T-cell (primary cell): ENCODE results near the gene TOB2. TPM values are rescaled to one million over a fixed set of nuclear protein-coding genes. Genes with fewer than 3 reads are reported as not detected.
"Not testable (repeated sequence)": the region's sequence is repeated elsewhere in the genome, so short reads cannot be mapped to it uniquely, and the experiment has no call there.

Source experiments
- ATAC-seq, 4 experiments: fragments of 200-7000 bp in 3 of 4; fragments of 150-1000 bp in 1 of 4; cut with Tn5 transposase; replicated peaks in 1 of 4; 1 replicate in 3 of 4; 2 replicates in 1 of 4; pipeline ENCODE4 v1.10.0; 2021; ENCODE audit warnings: moderate library complexity in 3 of 4, mild to moderate bottlenecking in 2 of 4, moderate number of reproducible peaks in 1 of 4
- CTCF ChIA-PET, 2 donors: fragments of 300-600 bp; sonication (Branson Sonifier 250); formaldehyde crosslinking; loops; one replicate each; lab custom pipeline; 2022; ENCODE audit warnings: antibody characterized with exemption in 2 of 2; lab: Charles Lee
- POLR2A ChIA-PET, 2 donors: fragments of 300-600 bp; sonication (Branson Sonifier 250); formaldehyde crosslinking; loops; one replicate each; lab custom pipeline; 2022; ENCODE audit warnings: antibody characterized with exemption in 2 of 2; lab: Charles Lee
- DNase-seq, 35 experiments: peaks; one replicate each; pipeline versions ENCODE4 v3.0.0 to v3.0.0-alpha.2; 2013 to 2023
- H3K27ac ChIP-seq: one replicate; pipeline ENCODE4 v1.5.1; 2013; ENCODE audit warnings: low read length
- H3K27me3 ChIP-seq, 2 experiments: replicated peaks in 1 of 2; 1 replicate in 1 of 2; 2 replicates in 1 of 2; pipeline versions ENCODE4 v1.6.1 to v1.7.0; 2013; ENCODE audit warnings: low read length in 1 of 2, mixed read lengths in 1 of 2; ENCODE audit not compliant: control insufficient read depth in 2 of 2, insufficient read depth in 2 of 2; ENCODE audit errors: extremely low read depth in 1 of 2
- H3K36me3 ChIP-seq, 2 donors: 1 replicate in 1 of 2; 2 replicates in 1 of 2; pipeline versions ENCODE4 v1.6.1 to v1.7.0; 2013; ENCODE audit warnings: low read length in 1 of 2; ENCODE audit not compliant: control insufficient read depth in 2 of 2, insufficient read depth in 1 of 2; ENCODE audit errors: extremely low read depth in 1 of 2
- H3K4me1 ChIP-seq, 2 experiments: 1 replicate in 1 of 2; 2 replicates in 1 of 2; pipeline versions ENCODE4 v1.6.1 to v1.7.0; 2013; ENCODE audit warnings: low read length in 2 of 2, mixed read lengths in 1 of 2; ENCODE audit not compliant: insufficient read depth in 2 of 2, control insufficient read depth in 1 of 2; ENCODE audit errors: extremely low read depth in 1 of 2
- H3K4me3 ChIP-seq, 2 donors: 1 replicate in 1 of 2; 2 replicates in 1 of 2; pipeline versions ENCODE4 v1.5.1 to v1.7.0; 2013; ENCODE audit warnings: mild to moderate bottlenecking in 2 of 2, low read length in 1 of 2, moderate library complexity in 1 of 2; ENCODE audit not compliant: control insufficient read depth in 1 of 2; ENCODE audit errors: extremely low read depth in 1 of 2
- H3K9me3 ChIP-seq: 2 replicates; pipeline ENCODE4 v1.7.0; 2013
- H3K27ac Mint-ChIP-seq, 2 donors: one replicate each; pipeline ENCODE4 v1.8.0; 2020 to 2021; ENCODE audit warnings: mild to moderate bottlenecking in 2 of 2, mixed read lengths in 2 of 2
- H3K27me3 Mint-ChIP-seq, 2 donors: one replicate each; pipeline ENCODE4 v1.8.0; 2021 to 2022; ENCODE audit warnings: mixed read lengths in 2 of 2
- H3K36me3 Mint-ChIP-seq: one replicate; pipeline ENCODE4 v1.8.0; 2021; ENCODE audit warnings: mixed read lengths
- H3K4me1 Mint-ChIP-seq, 3 donors: one replicate each; pipeline ENCODE4 v1.8.0; 2020 to 2022; ENCODE audit warnings: mixed read lengths in 3 of 3, mild to moderate bottlenecking in 1 of 3
- H3K4me3 Mint-ChIP-seq, 3 donors: one replicate each; pipeline ENCODE4 v1.8.0; 2020 to 2022; ENCODE audit warnings: mild to moderate bottlenecking in 3 of 3, mixed read lengths in 3 of 3, moderate library complexity in 3 of 3
- H3K9me3 Mint-ChIP-seq, 3 donors: one replicate each; pipeline ENCODE4 v1.8.0; 2020 to 2022; ENCODE audit warnings: mixed read lengths in 3 of 3
- WGBS: methylation state at CpG from one replicate; pipeline ENCODE4 v1.1.5; 2013; ENCODE audit warnings: missing lambda C conversion rate; ENCODE audit not compliant: insufficient coverage; 5-methylcytosine and 5-hydroxymethylcytosine counted together
- total RNA-seq, 35 experiments: library from RNA in 6 of 35; stranded (reverse) in 6 of 35; fragments of 120-200 nt in 1 of 35; gene quantifications; one replicate each; pipeline versions ENCODE4 v1.2.1 to v1.2.4 and lab custom pipeline; 2013 to 2026

The TOB2 gene
- total RNA-seq, 5 donors from 2014 or later (not counting 1 experiment from before 2014, with no cell fraction given): 22.2 to 48.6 (median 37.9) TPM

DNA sequence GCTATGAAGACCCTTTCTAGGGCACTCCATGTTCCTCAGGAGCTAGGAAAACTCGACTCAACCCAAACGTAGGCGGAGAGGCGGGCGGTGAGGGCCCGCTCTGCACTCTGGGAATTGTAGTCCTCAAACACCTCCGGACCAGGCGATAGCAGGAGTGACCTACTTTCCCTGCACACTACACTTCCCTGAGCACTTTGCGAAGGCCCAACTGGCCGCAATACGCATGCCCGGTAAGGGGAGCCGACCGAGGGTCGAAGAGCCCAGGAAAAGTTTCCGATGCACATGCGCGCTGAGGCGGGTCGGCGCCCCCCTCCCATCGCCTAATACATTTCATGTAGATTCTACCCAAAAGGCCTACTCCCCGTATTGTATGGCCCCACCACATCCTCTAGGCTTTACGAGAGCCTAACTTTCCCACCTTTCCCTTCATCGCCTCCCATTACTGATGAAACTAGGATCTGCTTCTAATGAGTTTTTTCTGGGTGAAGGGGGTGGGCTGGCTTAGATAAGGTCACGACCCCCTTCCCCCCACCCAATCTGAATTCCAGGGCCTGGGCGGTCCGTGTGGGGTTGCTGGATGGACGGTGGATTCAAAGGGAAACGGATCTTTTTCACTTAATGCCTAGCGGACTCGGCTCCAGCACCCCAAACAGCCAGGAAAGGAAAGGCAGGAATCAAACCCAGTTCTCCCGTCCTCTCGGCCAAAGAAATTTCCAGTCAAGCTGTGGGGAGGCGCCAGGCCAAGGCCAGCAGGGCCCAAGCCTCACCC is 2.1 kb downstream of the TOB2 start:
- ChIA-PET CTCF (interaction anchor here in 1 of 2 donors (0.6 to 1.2 kb wide), 3 partner anchors 40 to 74 kb away, joined by 3 read pairs; no protein-coding TSS in a partner anchor), POLR2A (interaction anchor here in 1 of 2 donors (0.6 to 2.6 kb wide), 2 partner anchors 24 to 67 kb away, joined by 9 to 25 read pairs; partner anchors contain the start of genes ACO2 and PHF5A)
- Histone ChIP-seq H3K36me3 (no peaks in the 10 kb centered on the region), H3K27ac (peak overlapping the region; percentile 96), H3K27me3 (no peaks in the 10 kb centered on the region), H3K4me3 (peak overlapping the region; percentile 70 to 86), H3K9me3 (no peaks in the 10 kb centered on the region), H3K4me1 (peaks cover 8 to 37% of the 10 kb centered on the region in 2 experiments)
- peaks cover 25 to 41% (median 29%) of the 10 kb centered on the region in 3 donors for H3K4me1 Mint-ChIP-seq
- H3K27ac Mint-ChIP-seq: peak overlapping the region; percentile 93 to 96
- no peaks in the 10 kb centered on the region for H3K27me3 Mint-ChIP-seq
- DNase-seq (peak; percentile 37 to 89 (median 56)), ATAC-seq (peak; percentile 34 to 56 (median 54))
- no peaks in the 10 kb centered on the region for H3K9me3 Mint-ChIP-seq
- no peaks in the 10 kb centered on the region for H3K36me3 Mint-ChIP-seq
- WGBS: 0% methylated on average over 23 of the region's 35 CpGs
- H3K4me3 Mint-ChIP-seq: peak overlapping the region; percentile 89 to 99 (median 89)

DNA sequence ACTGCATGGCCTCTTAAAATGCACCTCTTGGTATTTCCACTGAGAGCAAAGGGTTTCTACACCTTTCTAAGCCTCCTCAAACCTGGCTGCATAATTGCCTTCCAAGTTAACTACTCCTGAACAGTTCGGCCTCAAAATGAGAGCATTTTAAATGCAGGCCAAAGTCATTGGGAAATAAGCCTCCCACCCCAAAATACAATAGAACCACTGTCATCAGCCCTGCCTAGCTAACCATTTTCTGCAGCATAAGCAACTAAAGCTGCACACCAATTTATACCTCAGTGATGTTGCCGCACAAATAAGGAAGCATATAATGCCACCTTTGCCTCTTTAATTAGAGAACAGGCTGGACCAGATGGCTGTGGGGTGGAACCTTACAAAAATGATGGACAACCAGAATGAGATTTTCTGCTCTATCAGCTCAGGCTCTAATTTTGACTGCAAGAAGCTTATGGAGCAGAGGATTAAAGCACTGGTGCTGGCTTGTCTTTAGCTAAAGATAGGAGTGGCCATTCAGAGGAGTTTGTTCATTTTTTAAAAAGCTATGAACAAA is 4.3 kb downstream of the TOB2 start:
- peak overlapping the region in 2 of 3 donors; percentile 14 to 99 for H3K4me3 Mint-ChIP-seq
- ChIA-PET CTCF (interaction anchor here in 1 of 2 donors (0.6 to 1.4 kb wide), 2 partner anchors 26 to 242 kb away, joined by 3 to 4 read pairs; partner anchors contain the start of gene PHF5A), POLR2A (interaction anchor here in 1 of 2 donors (0.5 to 0.6 kb wide), 2 partner anchors 95 to 715 kb away, joined by 3 to 4 read pairs; no protein-coding TSS in a partner anchor)
- Histone ChIP-seq H3K4me3 (no peak overlapping the region), H3K36me3 (peaks cover 0 to 13% of the 10 kb centered on the region in 2 donors), H3K27ac (no peak overlapping the region), H3K27me3 (no peaks in the 10 kb centered on the region), H3K4me1 (peaks cover 8 to 33% of the 10 kb centered on the region in 2 experiments), H3K9me3 (no peaks in the 10 kb centered on the region)
- peaks cover 25 to 36% (median 28%) of the 10 kb centered on the region in 3 donors for H3K4me1 Mint-ChIP-seq
- no peaks in the 10 kb centered on the region for H3K9me3 Mint-ChIP-seq
- H3K27me3 Mint-ChIP-seq: no peaks in the 10 kb centered on the region
- 95% methylated on average over 2 of the region's 2 CpGs for WGBS
- ATAC-seq (no peak), DNase-seq (no peak)
- H3K27ac Mint-ChIP-seq: peak overlapping the region in 1 of 2 donors; percentile 24
- no peaks in the 10 kb centered on the region for H3K36me3 Mint-ChIP-seq

DNA sequence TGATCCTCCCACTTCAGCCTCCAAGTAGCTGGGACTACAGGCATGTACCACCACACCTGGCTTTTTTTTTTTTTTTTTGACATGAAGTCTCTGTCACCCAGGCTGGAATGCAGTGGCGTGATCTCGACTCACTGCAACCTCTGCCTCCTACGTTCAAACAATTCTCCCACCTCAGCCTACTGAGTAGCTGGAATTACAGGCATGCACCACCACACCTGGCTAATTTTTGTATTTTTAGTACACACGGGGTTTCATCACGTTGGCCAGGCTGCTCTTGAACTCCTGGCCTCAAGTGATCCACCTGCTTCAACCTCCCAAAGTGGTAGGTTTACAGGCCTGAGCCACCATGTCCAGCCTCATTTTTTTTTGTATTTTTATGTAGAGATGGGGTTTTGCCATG is 6.1 kb downstream of the TOB2 start:
- peaks cover 25 to 36% (median 33%) of the 10 kb centered on the region in 3 donors for H3K4me1 Mint-ChIP-seq
- not testable (repeated sequence) for H3K4me3 ChIP-seq, DNase-seq, ATAC-seq, H3K9me3 Mint-ChIP-seq, H3K27me3 ChIP-seq, H3K9me3 ChIP-seq, H3K27ac Mint-ChIP-seq, H3K27me3 Mint-ChIP-seq, H3K27ac ChIP-seq, H3K4me3 Mint-ChIP-seq
- POLR2A ChIA-PET: interaction anchor here (0.6 to 0.7 kb wide), 2 partner anchors 9 to 190 kb away, joined by 3 to 4 read pairs; no protein-coding TSS in a partner anchor
- CTCF ChIA-PET: interaction anchor here in 1 of 2 donors (0.7 kb wide), 1 partner anchor 59 kb away, joined by 5 read pairs; no protein-coding TSS in a partner anchor
- H3K36me3 Mint-ChIP-seq: peaks cover 13% of the 10 kb centered on the region
- H3K36me3 ChIP-seq: peaks cover 16 to 30% of the 10 kb centered on the region in 2 donors
- peaks cover 8 to 31% of the 10 kb centered on the region in 2 experiments for H3K4me1 ChIP-seq
- WGBS: 92% methylated on average over 2 of the region's 5 CpGs

DNA sequence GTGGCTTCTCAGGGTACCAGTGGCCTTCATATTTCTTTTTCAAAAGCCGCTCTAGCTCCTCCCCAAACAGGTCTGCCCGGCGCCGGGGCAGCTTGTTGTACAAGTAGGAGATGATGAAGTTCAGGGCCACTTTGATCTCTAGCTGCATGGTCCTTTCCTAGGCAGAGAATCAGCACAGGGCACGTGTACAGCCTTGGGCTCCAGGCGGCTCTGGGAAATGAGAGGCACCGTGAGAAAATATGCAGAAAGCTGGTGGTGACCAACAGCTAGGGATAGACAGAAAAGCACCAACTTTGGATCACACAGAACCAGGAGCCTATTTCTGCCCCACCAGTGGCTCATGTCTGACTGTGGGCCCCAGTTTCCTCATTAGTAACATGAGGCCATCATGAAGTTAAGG is 9.4 kb downstream of the TOB2 start:
- Mint-ChIP-seq H3K4me3 (no peak overlapping the region), H3K27me3 (no peaks in the 10 kb centered on the region), H3K27ac (peak overlapping the region in 1 of 2 donors; percentile 3), H3K36me3 (peaks cover 18% of the 10 kb centered on the region), H3K9me3 (no peaks in the 10 kb centered on the region), H3K4me1 (peaks cover 7 to 22% (median 7%) of the 10 kb centered on the region in 3 donors)
- WGBS: 93% methylated on average over 2 of the region's 7 CpGs
- H3K4me1 ChIP-seq: peaks cover 0 to 14% of the 10 kb centered on the region in 2 experiments
- H3K4me3 ChIP-seq: no peak overlapping the region
- H3K9me3 ChIP-seq: no peaks in the 10 kb centered on the region
- ATAC-seq (no peak), DNase-seq (no peak)
- CTCF ChIA-PET: interaction anchor here in 1 of 2 donors (1.0 kb wide), 1 partner anchor 54 kb away, joined by 3 read pairs; no protein-coding TSS in a partner anchor
- no peaks in the 10 kb centered on the region for H3K27me3 ChIP-seq
- H3K36me3 ChIP-seq: peaks cover 17 to 56% of the 10 kb centered on the region in 2 donors
- POLR2A ChIA-PET: interaction anchor here in 1 of 2 donors (1.6 kb wide), 1 partner anchor 9 kb away, joined by 6 read pairs; the partner anchor contains the start of gene TOB2
- H3K27ac ChIP-seq: no peak overlapping the region

DNA sequence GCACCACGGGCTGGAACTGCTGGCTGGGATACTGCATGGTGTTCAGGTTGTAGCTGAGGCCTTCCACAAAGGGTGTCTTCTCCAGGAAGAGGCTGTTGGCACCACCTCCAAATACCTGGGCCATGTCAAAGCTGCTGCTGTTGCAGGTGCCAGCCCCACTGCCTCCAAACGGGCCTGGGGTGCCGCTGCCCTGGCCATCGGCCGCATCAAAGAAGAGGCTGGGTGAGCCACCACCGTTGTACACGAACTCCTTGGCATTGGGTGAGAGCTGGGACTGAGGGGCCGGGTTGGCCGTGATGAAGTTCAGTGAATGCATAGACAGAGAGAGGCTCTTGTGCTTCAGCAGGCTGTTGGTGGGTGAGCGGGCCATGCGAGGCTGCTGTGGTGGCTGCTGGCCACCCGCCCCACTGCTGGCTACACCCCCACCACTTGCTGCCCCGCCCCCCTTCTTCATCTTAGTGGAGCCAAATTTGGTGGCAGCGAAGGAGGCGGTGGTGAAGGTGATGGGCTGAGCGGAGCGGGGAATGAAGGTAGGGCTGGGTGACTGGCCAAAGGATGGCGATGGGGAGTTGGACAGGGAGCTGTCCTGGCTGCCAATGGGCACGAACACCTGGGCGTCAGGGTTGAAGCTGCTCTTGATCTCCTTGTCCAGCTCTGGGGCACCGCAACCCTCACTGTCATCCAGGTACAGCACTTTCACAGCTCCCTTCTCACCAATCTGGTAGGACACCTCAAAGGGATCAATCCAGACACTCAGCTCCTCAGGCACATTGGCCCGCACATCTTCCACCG is 10.1 kb downstream of the TOB2 start:
- H3K4me1 ChIP-seq: peaks cover 0 to 14% of the 10 kb centered on the region in 2 experiments
- no peaks in the 10 kb centered on the region for H3K27me3 ChIP-seq
- ATAC-seq: no peak
- H3K9me3 ChIP-seq: no peaks in the 10 kb centered on the region
- Mint-ChIP-seq H3K9me3 (no peaks in the 10 kb centered on the region), H3K27ac (peak overlapping the region; percentile 3 to 22), H3K27me3 (no peaks in the 10 kb centered on the region), H3K4me3 (peak overlapping the region in 1 of 3 donors; percentile 9), H3K36me3 (peaks cover 19% of the 10 kb centered on the region), H3K4me1 (peaks cover 7 to 21% (median 7%) of the 10 kb centered on the region in 3 donors)
- H3K36me3 ChIP-seq: peaks cover 17 to 63% of the 10 kb centered on the region in 2 donors
- no peak for DNase-seq
- no peak overlapping the region for H3K27ac ChIP-seq
- ChIA-PET CTCF (no interaction called here), POLR2A (interaction anchor here in 1 of 2 donors (1.6 kb wide), 1 partner anchor 10 kb away, joined by 6 read pairs; the partner anchor contains the start of gene TOB2)
- 90% methylated on average over 14 of the region's 23 CpGs for whole genome bisulfite sequencing
- H3K4me3 ChIP-seq: no peak overlapping the region
